Measurements from ENCODE around the gene ZBTB32.

DNA sequence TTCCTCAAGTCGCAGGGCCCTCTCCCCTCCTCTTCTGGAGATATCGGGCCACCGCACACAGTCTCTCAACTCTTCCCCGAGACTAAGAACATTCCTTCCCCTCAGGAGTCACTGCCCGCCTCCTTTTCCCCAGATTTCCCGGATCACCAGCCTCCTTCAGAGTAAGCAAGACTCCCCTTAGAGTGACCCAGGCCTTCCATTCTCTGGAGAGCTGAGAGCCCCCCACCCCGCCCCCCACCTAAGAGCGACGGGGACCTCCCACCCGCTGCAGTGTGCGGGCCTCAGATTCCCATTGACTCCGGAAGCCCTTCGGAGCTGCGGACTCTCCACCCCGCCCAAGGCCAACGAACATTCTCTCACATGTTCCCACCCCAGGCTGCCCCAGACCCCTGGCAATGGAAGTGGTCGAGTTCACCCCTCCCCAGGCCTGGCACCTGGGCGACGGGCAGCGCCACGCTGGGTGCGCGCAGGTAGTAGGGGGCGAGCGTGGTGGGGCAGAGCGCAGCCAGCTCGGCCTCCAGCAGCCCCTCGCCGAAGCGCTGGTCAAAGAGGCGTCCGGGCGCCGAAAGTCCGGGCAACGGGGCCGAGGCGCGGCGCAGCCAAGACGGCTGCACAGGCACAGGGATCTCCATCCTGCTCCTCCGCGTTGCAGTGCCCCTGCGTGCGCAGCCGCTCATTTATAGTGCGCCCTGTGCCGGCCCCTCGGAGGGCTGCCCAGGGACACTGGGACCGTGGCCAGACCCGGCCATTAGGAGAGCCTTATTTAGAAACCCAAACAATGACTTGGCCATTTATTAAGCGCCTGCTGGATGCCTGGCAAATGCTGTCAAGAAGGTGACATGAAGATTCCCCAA, 52.2 kb downstream of the ZBTB32 start, which contains the start of gene HSPB6:
- TF ChIP-seq, protein P1, sequence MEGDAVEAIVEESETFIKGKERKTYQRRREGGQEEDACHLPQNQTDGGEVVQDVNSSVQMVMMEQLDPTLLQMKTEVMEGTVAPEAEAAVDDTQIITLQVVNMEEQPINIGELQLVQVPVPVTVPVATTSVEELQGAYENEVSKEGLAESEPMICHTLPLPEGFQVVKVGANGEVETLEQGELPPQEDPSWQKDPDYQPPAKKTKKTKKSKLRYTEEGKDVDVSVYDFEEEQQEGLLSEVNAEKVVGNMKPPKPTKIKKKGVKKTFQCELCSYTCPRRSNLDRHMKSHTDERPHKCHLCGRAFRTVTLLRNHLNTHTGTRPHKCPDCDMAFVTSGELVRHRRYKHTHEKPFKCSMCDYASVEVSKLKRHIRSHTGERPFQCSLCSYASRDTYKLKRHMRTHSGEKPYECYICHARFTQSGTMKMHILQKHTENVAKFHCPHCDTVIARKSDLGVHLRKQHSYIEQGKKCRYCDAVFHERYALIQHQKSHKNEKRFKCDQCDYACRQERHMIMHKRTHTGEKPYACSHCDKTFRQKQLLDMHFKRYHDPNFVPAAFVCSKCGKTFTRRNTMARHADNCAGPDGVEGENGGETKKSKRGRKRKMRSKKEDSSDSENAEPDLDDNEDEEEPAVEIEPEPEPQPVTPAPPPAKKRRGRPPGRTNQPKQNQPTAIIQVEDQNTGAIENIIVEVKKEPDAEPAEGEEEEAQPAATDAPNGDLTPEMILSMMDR (IDR thresholded peaks at IDR 0.05), result no peak
- peak; percentile 22 to 79 for TF ChIP-seq POLR2A (IDR thresholded peaks at IDR 0.05)

Measured in uterus (tissue), 2 donors.